Liver (tissue), 9 donors: ENCODE data around the gene CHD9NB. TPM values are rescaled to one million over a fixed set of nuclear protein-coding genes. Genes with fewer than 3 reads are reported as not detected.
A peak's percentile ranks its signal among the peaks of the same experiment; 100 is the strongest.

Experiments
- DNase-seq: peaks from one replicate; pipeline ENCODE4 v3.0.0-alpha.2; 2017; ENCODE audit warnings: low spot score
- H3K27ac ChIP-seq, 2 donors: one replicate each; pipeline ENCODE4 v1.7.0; 2013; ENCODE audit warnings: inconsistent platforms in 2 of 2, low read length in 2 of 2, control low read depth in 1 of 2, low read depth in 1 of 2, mild to moderate bottlenecking in 1 of 2
- H3K27me3 ChIP-seq, 4 donors: one replicate each; pipeline versions ENCODE4 v1.6.1 to v1.7.0; 2013; ENCODE audit warnings: low read length in 3 of 4, inconsistent platforms in 1 of 4, mild to moderate bottlenecking in 1 of 4, moderate library complexity in 1 of 4; ENCODE audit not compliant: control insufficient read depth in 4 of 4, insufficient read depth in 4 of 4
- H3K36me3 ChIP-seq, 4 donors: one replicate each; pipeline versions ENCODE4 v1.6.1 to v1.7.0; 2013; ENCODE audit warnings: low read length in 3 of 4, mild to moderate bottlenecking in 3 of 4, low read depth in 1 of 4, moderate library complexity in 1 of 4; ENCODE audit not compliant: control insufficient read depth in 4 of 4, insufficient read depth in 3 of 4
- H3K4me1 ChIP-seq, 4 donors: one replicate each; pipeline versions ENCODE4 v1.6.1 to v1.7.0; 2013; ENCODE audit warnings: low read length in 3 of 4, mild to moderate bottlenecking in 3 of 4, moderate library complexity in 1 of 4; ENCODE audit not compliant: control insufficient read depth in 4 of 4, insufficient read depth in 4 of 4
- H3K4me3 ChIP-seq, 3 donors: one replicate each; pipeline versions ENCODE4 v1.6.1 to v1.7.0; 2013; ENCODE audit warnings: low read length in 3 of 3, control low read depth in 1 of 3, low read depth in 1 of 3, mild to moderate bottlenecking in 1 of 3
- H3K9ac ChIP-seq, 2 donors: one replicate each; pipeline ENCODE4 v1.7.0; 2013; ENCODE audit warnings: low read length in 2 of 2, mild to moderate bottlenecking in 2 of 2, moderate library complexity in 2 of 2, control low read depth in 1 of 2, low read depth in 1 of 2
- H3K9me3 ChIP-seq, 4 donors: one replicate each; pipeline versions ENCODE4 v1.6.1 to v1.7.0; 2013; ENCODE audit warnings: low read length in 3 of 4; ENCODE audit not compliant: control insufficient read depth in 4 of 4
- EGR1 ChIP-seq, 2 donors: IDR thresholded peaks; 2 replicates each; pipeline ENCODE4 v1.6.1; 2016 to 2018; ENCODE audit warnings: antibody characterized with exemption in 2 of 2, low read depth in 2 of 2
- FOXA1 ChIP-seq: IDR thresholded peaks from 2 replicates; pipeline ENCODE4 v1.6.1; 2016; ENCODE audit warnings: antibody characterized with exemption
- FOXA2 ChIP-seq: IDR thresholded peaks from 2 replicates; pipeline ENCODE4 v1.6.1; 2016; ENCODE audit warnings: antibody characterized with exemption
- GABPA ChIP-seq, 2 donors: IDR thresholded peaks in 1 of 2; conservative IDR thresholded peaks in 1 of 2; 2 replicates each; pipeline ENCODE4 v1.6.1; 2016; ENCODE audit warnings: antibody characterized with exemption in 2 of 2, mild to moderate bottlenecking in 1 of 2, moderate library complexity in 1 of 2
- HNF4A ChIP-seq, 2 donors: conservative IDR thresholded peaks; 2 replicates each; pipeline ENCODE4 v1.6.1; 2016; ENCODE audit warnings: antibody characterized with exemption in 2 of 2, mild to moderate bottlenecking in 2 of 2
- HNF4G ChIP-seq: IDR thresholded peaks from 2 replicates; pipeline ENCODE4 v1.6.1; 2016; ENCODE audit warnings: antibody characterized with exemption
- JUND ChIP-seq, 2 donors: IDR thresholded peaks; 2 replicates each; pipeline ENCODE4 v1.6.1; 2016; ENCODE audit warnings: antibody characterized with exemption in 2 of 2
- NR2F2 ChIP-seq: IDR thresholded peaks from 2 replicates; pipeline ENCODE4 v1.6.1; 2016; ENCODE audit warnings: antibody characterized with exemption
- RAD21 ChIP-seq, 2 donors: IDR thresholded peaks; 2 replicates each; pipeline ENCODE4 v1.6.1; 2016; ENCODE audit warnings: antibody characterized with exemption in 2 of 2, mild to moderate bottlenecking in 2 of 2
- RXRA ChIP-seq, 2 donors: IDR thresholded peaks; 2 replicates each; pipeline ENCODE4 v1.6.1; 2017 to 2018; ENCODE audit warnings: antibody characterized with exemption in 2 of 2, mild to moderate bottlenecking in 1 of 2
- SP1 ChIP-seq: IDR thresholded peaks from 2 replicates; pipeline ENCODE4 v1.6.1; 2018; ENCODE audit warnings: antibody characterized with exemption, mild to moderate bottlenecking
- TAF1 ChIP-seq: conservative IDR thresholded peaks from 2 replicates; pipeline ENCODE4 v1.6.1; 2016; ENCODE audit warnings: antibody characterized with exemption, mild to moderate bottlenecking
- YY1 ChIP-seq: IDR thresholded peaks from 2 replicates; pipeline ENCODE4 v1.6.1; 2016; ENCODE audit warnings: antibody characterized with exemption, mild to moderate bottlenecking
- WGBS: extraction: QIAGEN DNeasy Blood & Tissue Kit; methylation state at CpG from one replicate; pipeline ENCODE4 v1.1.7; 2013; 5-methylcytosine and 5-hydroxymethylcytosine counted together
- polyA plus RNA-seq, 2 donors: library from polyadenylated mRNA; stranded (reverse) in 1 of 2; unstranded in 1 of 2; fragments of 200-250 nt in 1 of 2; fragments of >200 nt in 1 of 2; fragmentation: Nextera tagmentation in 1 of 2; extraction: Ambion mirVana in 1 of 2; gene quantifications; one replicate each; pipeline versions ENCODE4 v1.2.1 to v1.2.3, GENCODE V29; 2013 to 2015
- total RNA-seq, 2 donors: library from RNA; depleted of rRNA; stranded (reverse); fragments of >200 nt; gene quantifications; one replicate each; pipeline ENCODE4 v1.2.3, GENCODE V29; 2014
- TF ChIP-seq, protein P1 (sequence below): fragments of 150-350 bp; IDR thresholded peaks from 2 replicates; pipeline ENCODE4 v1.5.1; 2017; ENCODE audit warnings: improper control_type of control experiment, low read depth, low read length; ENCODE audit not compliant: missing input control
- TF ChIP-seq, protein P2 (sequence below): IDR thresholded peaks from 2 replicates; pipeline ENCODE4 v1.6.1; 2016; ENCODE audit warnings: antibody characterized with exemption
- TF ChIP-seq, protein P3 (sequence below): IDR thresholded peaks from 2 replicates; pipeline ENCODE4 v1.6.1; 2016; ENCODE audit warnings: antibody characterized with exemption, mild to moderate bottlenecking
- TF ChIP-seq, protein P4 (sequence below): IDR thresholded peaks from 2 replicates; pipeline ENCODE4 v1.6.1; 2016; ENCODE audit warnings: antibody characterized with exemption
- TF ChIP-seq, protein P5 (sequence below): IDR thresholded peaks from 2 replicates; pipeline ENCODE4 v1.6.1; 2016; ENCODE audit warnings: antibody characterized with exemption
- donor health status: healthy.
- donor health status: healthy.
- donor health status: healthy.
- donor health status: healthy.
- donor health status: healthy.

The CHD9NB gene
- total and polyA plus RNA-seq, 4 donors: 0.05 to 0.42 (median 0.18) TPM; not detected in 1

DNA sequence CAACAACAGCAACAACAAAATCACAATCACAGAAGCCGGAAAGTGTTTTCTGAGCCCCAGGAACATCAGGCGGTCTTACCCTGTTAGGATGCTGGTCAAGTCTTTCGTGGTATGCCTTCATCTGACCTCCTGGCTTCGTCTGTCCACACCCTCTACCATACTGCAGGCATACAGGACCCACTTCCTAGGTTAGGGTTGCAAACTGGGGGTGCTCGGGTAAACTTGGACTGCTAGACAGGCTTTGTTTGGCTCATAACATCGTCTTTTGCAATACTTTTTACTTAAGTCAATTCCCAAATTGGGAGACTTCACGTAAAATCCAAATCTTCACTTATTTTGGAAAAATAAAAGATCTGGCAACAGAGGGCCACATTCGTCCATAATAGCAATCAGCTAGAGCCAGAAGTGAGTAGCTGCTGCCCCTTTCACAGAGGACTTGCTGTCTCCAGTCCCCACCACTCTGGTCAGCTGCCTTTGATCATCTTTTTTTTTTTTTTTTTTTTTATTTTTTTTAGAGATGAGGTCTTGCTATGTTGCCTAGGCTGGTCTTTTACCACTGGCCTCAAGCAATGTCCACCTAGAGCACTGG is 32.1 kb upstream of the CHD9NB start:
- Histone ChIP-seq H3K9me3 (no peaks in the 10 kb centered on the region), H3K27me3 (no peaks in the 10 kb centered on the region), H3K36me3 (no peaks in the 10 kb centered on the region), H3K27ac (peak overlapping the region; percentile 54 to 74), H3K4me1 (peaks cover 16 to 39% (median 31%) of the 10 kb centered on the region in 4 donors), H3K4me3 (no peak overlapping the region), H3K9ac (no peak overlapping the region)
- DNase-seq: no peak
- TF ChIP-seq EGR1 (IDR thresholded peaks at IDR 0.05; ENCODE audit: low read depth in 2 of 2): no peak
- WGBS: 87% methylated on average over 8 of the region's 8 CpGs

DNA sequence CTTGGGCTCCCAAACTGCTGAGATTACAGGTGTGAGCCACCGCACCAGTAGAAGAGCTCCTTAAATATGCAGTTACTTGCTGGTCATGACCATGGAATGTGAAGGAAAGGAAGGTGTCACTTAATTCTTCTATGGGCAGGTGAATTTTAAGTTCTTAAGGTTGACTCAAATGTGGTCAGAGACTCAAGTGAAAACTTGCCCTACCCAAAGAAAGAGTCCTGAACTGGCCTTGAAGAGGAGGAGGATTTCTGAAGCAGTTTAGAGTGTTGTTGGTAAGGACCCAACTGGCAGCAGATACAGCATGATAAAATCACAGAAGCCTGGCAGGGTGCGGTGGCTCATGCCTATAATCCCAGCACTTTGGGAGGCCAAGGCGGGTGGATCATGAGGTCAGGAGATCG is 31.4 kb upstream of the CHD9NB start:
- Histone ChIP-seq H3K27ac (no peak overlapping the region), H3K9me3 (no peaks in the 10 kb centered on the region), H3K4me1 (peaks cover 16 to 32% (median 25%) of the 10 kb centered on the region in 4 donors), H3K9ac (no peak overlapping the region), H3K4me3 (no peak overlapping the region), H3K36me3 (no peaks in the 10 kb centered on the region), H3K27me3 (no peaks in the 10 kb centered on the region)
- WGBS: 78% methylated on average over 4 of the region's 4 CpGs
- TF ChIP-seq RXRA (IDR thresholded peaks at IDR 0.05) (no peak), EGR1 (IDR thresholded peaks at IDR 0.05; ENCODE audit: low read depth in 2 of 2) (no peak), RAD21 (IDR thresholded peaks at IDR 0.05) (no peak), HNF4G (no peak), SP1 (no peak), YY1 (no peak), TAF1 (no peak), GABPA (IDR thresholded peaks at IDR 0.05 in 1 of 2, conservative IDR thresholded peaks at IDR 0.05 in 1 of 2) (no peak), FOXA2 (no peak), HNF4A (conservative IDR thresholded peaks at IDR 0.05) (no peak), NR2F2 (no peak), FOXA1 (no peak), JUND (IDR thresholded peaks at IDR 0.05) (no peak)
- TF ChIP-seq, protein P1, sequence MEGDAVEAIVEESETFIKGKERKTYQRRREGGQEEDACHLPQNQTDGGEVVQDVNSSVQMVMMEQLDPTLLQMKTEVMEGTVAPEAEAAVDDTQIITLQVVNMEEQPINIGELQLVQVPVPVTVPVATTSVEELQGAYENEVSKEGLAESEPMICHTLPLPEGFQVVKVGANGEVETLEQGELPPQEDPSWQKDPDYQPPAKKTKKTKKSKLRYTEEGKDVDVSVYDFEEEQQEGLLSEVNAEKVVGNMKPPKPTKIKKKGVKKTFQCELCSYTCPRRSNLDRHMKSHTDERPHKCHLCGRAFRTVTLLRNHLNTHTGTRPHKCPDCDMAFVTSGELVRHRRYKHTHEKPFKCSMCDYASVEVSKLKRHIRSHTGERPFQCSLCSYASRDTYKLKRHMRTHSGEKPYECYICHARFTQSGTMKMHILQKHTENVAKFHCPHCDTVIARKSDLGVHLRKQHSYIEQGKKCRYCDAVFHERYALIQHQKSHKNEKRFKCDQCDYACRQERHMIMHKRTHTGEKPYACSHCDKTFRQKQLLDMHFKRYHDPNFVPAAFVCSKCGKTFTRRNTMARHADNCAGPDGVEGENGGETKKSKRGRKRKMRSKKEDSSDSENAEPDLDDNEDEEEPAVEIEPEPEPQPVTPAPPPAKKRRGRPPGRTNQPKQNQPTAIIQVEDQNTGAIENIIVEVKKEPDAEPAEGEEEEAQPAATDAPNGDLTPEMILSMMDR: no peak
- TF ChIP-seq, protein P2, sequence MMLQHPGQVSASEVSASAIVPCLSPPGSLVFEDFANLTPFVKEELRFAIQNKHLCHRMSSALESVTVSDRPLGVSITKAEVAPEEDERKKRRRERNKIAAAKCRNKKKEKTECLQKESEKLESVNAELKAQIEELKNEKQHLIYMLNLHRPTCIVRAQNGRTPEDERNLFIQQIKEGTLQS: no peak
- TF ChIP-seq, protein P3, sequence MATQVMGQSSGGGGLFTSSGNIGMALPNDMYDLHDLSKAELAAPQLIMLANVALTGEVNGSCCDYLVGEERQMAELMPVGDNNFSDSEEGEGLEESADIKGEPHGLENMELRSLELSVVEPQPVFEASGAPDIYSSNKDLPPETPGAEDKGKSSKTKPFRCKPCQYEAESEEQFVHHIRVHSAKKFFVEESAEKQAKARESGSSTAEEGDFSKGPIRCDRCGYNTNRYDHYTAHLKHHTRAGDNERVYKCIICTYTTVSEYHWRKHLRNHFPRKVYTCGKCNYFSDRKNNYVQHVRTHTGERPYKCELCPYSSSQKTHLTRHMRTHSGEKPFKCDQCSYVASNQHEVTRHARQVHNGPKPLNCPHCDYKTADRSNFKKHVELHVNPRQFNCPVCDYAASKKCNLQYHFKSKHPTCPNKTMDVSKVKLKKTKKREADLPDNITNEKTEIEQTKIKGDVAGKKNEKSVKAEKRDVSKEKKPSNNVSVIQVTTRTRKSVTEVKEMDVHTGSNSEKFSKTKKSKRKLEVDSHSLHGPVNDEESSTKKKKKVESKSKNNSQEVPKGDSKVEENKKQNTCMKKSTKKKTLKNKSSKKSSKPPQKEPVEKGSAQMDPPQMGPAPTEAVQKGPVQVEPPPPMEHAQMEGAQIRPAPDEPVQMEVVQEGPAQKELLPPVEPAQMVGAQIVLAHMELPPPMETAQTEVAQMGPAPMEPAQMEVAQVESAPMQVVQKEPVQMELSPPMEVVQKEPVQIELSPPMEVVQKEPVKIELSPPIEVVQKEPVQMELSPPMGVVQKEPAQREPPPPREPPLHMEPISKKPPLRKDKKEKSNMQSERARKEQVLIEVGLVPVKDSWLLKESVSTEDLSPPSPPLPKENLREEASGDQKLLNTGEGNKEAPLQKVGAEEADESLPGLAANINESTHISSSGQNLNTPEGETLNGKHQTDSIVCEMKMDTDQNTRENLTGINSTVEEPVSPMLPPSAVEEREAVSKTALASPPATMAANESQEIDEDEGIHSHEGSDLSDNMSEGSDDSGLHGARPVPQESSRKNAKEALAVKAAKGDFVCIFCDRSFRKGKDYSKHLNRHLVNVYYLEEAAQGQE: no peak
- TF ChIP-seq, protein P4, sequence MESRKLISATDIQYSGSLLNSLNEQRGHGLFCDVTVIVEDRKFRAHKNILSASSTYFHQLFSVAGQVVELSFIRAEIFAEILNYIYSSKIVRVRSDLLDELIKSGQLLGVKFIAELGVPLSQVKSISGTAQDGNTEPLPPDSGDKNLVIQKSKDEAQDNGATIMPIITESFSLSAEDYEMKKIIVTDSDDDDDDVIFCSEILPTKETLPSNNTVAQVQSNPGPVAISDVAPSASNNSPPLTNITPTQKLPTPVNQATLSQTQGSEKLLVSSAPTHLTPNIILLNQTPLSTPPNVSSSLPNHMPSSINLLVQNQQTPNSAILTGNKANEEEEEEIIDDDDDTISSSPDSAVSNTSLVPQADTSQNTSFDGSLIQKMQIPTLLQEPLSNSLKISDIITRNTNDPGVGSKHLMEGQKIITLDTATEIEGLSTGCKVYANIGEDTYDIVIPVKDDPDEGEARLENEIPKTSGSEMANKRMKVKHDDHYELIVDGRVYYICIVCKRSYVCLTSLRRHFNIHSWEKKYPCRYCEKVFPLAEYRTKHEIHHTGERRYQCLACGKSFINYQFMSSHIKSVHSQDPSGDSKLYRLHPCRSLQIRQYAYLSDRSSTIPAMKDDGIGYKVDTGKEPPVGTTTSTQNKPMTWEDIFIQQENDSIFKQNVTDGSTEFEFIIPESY: no peak
- TF ChIP-seq, protein P5, sequence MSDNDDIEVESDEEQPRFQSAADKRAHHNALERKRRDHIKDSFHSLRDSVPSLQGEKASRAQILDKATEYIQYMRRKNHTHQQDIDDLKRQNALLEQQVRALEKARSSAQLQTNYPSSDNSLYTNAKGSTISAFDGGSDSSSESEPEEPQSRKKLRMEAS: no peak
- DNase-seq: no peak
